Body of pancreas (tissue), 4 donors: Measurements from ENCODE around the gene DCLRE1B. TPM values are rescaled to one million over a fixed set of nuclear protein-coding genes. Genes with fewer than 3 reads are reported as not detected.
"Not testable (repeated sequence)": the region's sequence is repeated elsewhere in the genome, so short reads cannot be mapped to it uniquely, and the experiment has no call there.

Source experiments
- ATAC-seq: fragments of 150-250 bp; one replicate; pipeline ENCODE4 v1.9.1; 2016
- DNase-seq, 4 donors: peaks; one replicate each; pipeline ENCODE4 v3.0.0-alpha.2; 2019
- H3K27ac ChIP-seq, 4 donors: fragments of 200-600 bp; sonication (generic); 1 replicate in 3 of 4; 2 replicates in 1 of 4; pipeline versions ENCODE4 v1.5.1 to v1.6.1; 2016 to 2019; ENCODE audit warnings: mild to moderate bottlenecking in 1 of 4, mixed read lengths in 1 of 4, moderate library complexity in 1 of 4
- H3K27me3 ChIP-seq, 2 donors: fragments of 200-600 bp; sonication (generic); one replicate each; pipeline ENCODE4 v1.6.0; 2016; ENCODE audit warnings: mild to moderate bottlenecking in 1 of 2
- H3K36me3 ChIP-seq, 2 donors: fragments of 200-600 bp; sonication (generic); replicated peaks in 1 of 2; 2 replicates each; pipeline ENCODE4 v1.5.1; 2016; ENCODE audit warnings: low read depth in 2 of 2; ENCODE audit not compliant: insufficient read depth in 1 of 2
- H3K4me1 ChIP-seq: fragments of 200-600 bp; sonication (generic); one replicate; pipeline ENCODE4 v1.6.0; 2016
- H3K4me3 ChIP-seq, 2 donors: fragments of 200-600 bp; sonication (generic); 1 replicate in 1 of 2; 2 replicates in 1 of 2; pipeline ENCODE4 v1.5.1; 2016 to 2019
- H3K9me3 ChIP-seq, 3 donors: fragments of 200-600 bp; sonication (generic); 1 replicate in 2 of 3; 2 replicates in 1 of 3; pipeline ENCODE4 v1.5.1; 2016
- POLR2A ChIP-seq, 3 donors: fragments of 450-650 bp; IDR thresholded peaks; one replicate each; pipeline ENCODE4 v1.6.1; 2016; ENCODE audit warnings: antibody characterized with exemption in 3 of 3, mild to moderate bottlenecking in 2 of 3
- WGBS, 2 donors: methylation state at CpG; one replicate each; pipeline ENCODE4 v1.1.5; 2017; 5-methylcytosine and 5-hydroxymethylcytosine counted together
- intact Hi-C: fragments of 100-400 bp; cut with DNase I; formaldehyde crosslinking; loops from one replicate; pipeline ENCODE4 v1.15.1; 2023
- total RNA-seq, 2 donors: library from RNA; depleted of rRNA; stranded (reverse); fragments of >200 nt; gene quantifications; one replicate each; pipeline ENCODE4 v1.1.0, GENCODE V29; 2016
- TF ChIP-seq, protein P1 (sequence below), 7 experiments: fragments of 450-650 bp in 4 of 7; fragments of 200-600 bp in 3 of 7; sonication (generic) in 3 of 7; IDR thresholded peaks; one replicate each; pipeline ENCODE4 v1.5.1; 2016 to 2019; ENCODE audit warnings: antibody characterized with exemption in 7 of 7

The DCLRE1B gene
- total RNA-seq, 2 donors from 2014 or later = 1.3 to 2.1 TPM

DNA sequence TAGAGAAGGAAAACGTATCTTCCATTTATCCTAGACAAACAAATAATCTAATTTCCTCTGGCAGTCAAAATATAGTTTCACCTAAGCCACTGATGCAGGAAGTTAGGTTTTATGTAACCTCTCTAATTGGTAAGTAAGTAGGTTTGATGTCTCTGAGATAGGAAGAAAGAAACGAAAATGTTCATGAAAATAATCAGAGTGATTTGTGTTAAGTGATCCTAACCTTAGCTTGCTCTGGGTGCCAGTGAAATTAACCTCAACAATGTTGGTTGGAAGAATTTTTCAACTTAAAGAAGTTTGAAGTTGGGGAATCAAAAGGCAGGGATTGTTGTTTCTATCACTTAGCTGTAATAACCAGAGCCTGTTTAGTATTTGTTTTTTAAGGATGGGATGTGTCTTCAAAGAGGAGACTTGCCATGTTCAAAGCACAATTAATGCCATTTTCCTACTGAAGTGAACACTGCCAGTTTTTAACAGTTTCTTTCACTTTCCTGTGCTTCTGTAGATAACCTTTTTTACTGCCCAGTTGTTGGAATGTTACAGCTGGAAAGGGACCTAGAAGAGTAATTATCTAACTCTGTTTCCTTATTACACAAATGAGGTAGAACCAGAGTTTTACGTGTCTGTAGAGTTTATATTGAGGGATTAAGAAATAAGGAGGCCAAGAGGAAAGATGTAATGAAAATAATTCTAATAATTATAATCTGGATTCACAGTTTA is 42.4 kb downstream of the DCLRE1B start:
- no peak for TF ChIP-seq POLR2A (IDR thresholded peaks at IDR 0.05)
- TF ChIP-seq, protein P1, sequence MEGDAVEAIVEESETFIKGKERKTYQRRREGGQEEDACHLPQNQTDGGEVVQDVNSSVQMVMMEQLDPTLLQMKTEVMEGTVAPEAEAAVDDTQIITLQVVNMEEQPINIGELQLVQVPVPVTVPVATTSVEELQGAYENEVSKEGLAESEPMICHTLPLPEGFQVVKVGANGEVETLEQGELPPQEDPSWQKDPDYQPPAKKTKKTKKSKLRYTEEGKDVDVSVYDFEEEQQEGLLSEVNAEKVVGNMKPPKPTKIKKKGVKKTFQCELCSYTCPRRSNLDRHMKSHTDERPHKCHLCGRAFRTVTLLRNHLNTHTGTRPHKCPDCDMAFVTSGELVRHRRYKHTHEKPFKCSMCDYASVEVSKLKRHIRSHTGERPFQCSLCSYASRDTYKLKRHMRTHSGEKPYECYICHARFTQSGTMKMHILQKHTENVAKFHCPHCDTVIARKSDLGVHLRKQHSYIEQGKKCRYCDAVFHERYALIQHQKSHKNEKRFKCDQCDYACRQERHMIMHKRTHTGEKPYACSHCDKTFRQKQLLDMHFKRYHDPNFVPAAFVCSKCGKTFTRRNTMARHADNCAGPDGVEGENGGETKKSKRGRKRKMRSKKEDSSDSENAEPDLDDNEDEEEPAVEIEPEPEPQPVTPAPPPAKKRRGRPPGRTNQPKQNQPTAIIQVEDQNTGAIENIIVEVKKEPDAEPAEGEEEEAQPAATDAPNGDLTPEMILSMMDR (IDR thresholded peaks at IDR 0.05) = no peak
- no peaks in the 10 kb centered on the region for H3K9me3 ChIP-seq
- H3K36me3 ChIP-seq = no peaks in the 10 kb centered on the region
- H3K27ac ChIP-seq = peak overlapping the region in 2 of 4 donors; percentile 39 to 60
- H3K4me1 ChIP-seq = peaks cover 55% of the 10 kb centered on the region
- no peak overlapping the region for H3K4me3 ChIP-seq
- H3K27me3 ChIP-seq = no peaks in the 10 kb centered on the region
- DNase-seq (no peak), ATAC-seq (no peak)
- intact Hi-C loops = no loop called here
- WGBS, 2 donors = 7 to 11% methylated on average over 3 of the region's 3 CpGs

DNA sequence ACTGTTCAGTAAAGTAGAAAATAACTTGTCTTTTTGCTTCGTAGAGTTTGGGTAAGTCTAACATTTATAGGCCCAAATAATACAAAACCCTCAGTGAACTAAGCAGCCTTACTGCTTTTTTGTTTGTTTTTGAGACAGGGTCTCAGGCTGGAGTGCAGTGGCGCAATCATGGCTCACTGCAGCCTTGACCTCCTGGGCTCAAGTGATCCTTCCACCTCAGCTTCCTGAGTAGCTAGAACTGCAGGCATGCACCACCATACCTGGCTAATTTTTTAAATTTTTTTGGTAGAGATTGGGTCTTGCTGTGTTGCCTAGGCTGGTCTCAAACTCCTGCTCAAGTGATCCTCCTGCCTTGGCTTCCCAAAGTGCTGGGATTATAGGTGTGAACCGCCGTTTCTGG is 43.0 kb downstream of the DCLRE1B start:
- H3K4me3 ChIP-seq, H3K9me3 ChIP-seq, H3K36me3 ChIP-seq, DNase-seq, intact Hi-C loops, ATAC-seq, H3K27me3 ChIP-seq: not testable (repeated sequence)
- WGBS, 2 donors = 77 to 81% methylated on average over 4 of the region's 4 CpGs
- peaks cover 55% of the 10 kb centered on the region for H3K4me1 ChIP-seq
- peak overlapping the region in 2 of 4 donors; percentile 39 to 60 for H3K27ac ChIP-seq

DNA sequence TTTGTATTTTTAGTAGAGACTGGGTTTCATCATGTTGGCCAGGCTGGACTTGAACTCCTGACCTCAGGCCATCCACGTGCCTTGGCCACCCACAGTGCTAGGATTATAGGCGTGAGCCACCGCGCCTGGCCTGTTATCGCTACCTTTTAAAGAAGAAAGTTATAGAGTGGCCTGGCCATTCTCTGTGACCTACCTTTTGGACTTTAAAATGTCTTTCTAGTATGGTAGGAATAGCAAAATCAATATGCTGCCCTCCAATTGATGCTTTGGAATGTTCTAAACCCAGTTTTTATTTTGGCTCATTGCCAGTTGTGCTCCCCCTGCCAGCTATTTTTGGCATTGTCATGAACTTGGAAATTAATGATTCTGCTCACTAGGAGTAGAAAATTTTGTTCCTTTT is 43.9 kb downstream of the DCLRE1B start:
- peak overlapping the region in 3 of 4 donors; percentile 33 to 60 (median 54) for H3K27ac ChIP-seq
- TF ChIP-seq, protein P1 (IDR thresholded peaks at IDR 0.05) = peak in 5 of 7 experiments; percentile 10 to 52 (median 42)
- TF ChIP-seq POLR2A (IDR thresholded peaks at IDR 0.05) = no peak
- intact Hi-C loops = no loop called here
- ATAC-seq = peak; percentile 75
- H3K27me3 ChIP-seq = no peaks in the 10 kb centered on the region
- no peaks in the 10 kb centered on the region for H3K36me3 ChIP-seq
- peaks cover 55% of the 10 kb centered on the region for H3K4me1 ChIP-seq
- peak; percentile 8 to 33 (median 23) for DNase-seq
- WGBS, 2 donors = 63 to 80% methylated on average over 1 to 5 of the region's 5 CpGs
- H3K4me3 ChIP-seq = no peak overlapping the region
- no peaks in the 10 kb centered on the region for H3K9me3 ChIP-seq

DNA sequence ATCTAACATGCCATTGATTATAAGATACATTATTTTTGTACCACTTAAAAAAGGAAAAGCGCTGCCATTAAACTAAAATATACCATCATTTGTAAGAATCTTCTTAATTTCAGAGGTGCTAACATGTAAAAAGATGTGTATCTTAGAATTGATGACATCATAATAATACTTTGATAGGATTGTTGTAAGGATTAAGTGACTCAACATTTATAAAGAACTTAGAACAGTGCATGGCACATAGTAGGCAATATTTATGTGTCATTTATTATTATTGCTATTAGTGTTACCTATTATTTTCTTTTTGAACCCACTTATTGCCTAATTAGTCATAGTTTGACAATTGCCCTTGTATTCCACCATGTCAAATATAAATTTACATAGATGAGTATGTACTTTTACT is 45.8 kb downstream of the DCLRE1B start:
- ATAC-seq (no peak), DNase-seq (no peak)
- H3K4me3 ChIP-seq = no peak overlapping the region
- peaks cover 54% of the 10 kb centered on the region for H3K4me1 ChIP-seq
- no peak overlapping the region for H3K27ac ChIP-seq
- H3K27me3 ChIP-seq = no peaks in the 10 kb centered on the region
- TF ChIP-seq POLR2A (IDR thresholded peaks at IDR 0.05) = no peak
- TF ChIP-seq, protein P1 (IDR thresholded peaks at IDR 0.05) = no peak
- intact Hi-C loops = no loop called here
- H3K9me3 ChIP-seq = no peaks in the 10 kb centered on the region
- WGBS, 2 donors = 93 to 97% methylated on average over 1 of the region's 1 CpG
- no peaks in the 10 kb centered on the region for H3K36me3 ChIP-seq

DNA sequence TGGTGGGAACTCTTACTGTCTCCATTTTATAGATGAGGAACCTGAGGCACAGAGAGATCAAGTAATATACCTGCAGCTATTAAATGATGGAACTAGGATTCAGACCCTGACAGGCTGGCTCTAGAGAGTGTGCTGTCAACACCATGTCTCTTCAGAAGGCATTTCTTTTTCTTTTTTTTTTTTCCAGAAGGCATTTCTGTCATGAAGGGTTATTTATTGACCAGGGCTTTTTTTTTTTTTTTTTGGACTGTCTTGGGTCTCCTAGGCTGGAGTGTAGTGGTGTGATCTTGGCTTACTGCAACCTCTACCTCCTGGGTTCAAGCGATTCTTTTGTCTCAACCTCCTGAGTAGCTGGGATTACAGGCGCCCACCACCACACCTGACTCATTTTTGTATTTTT is 46.6 kb downstream of the DCLRE1B start:
- Histone ChIP-seq H3K36me3 (peaks cover 0 to 3% of the 10 kb centered on the region in 2 donors), H3K27me3 (no peaks in the 10 kb centered on the region), H3K4me3 (no peak overlapping the region), H3K27ac (peak overlapping the region in 1 of 4 donors; percentile 10), H3K9me3 (no peaks in the 10 kb centered on the region), H3K4me1 (peaks cover 46% of the 10 kb centered on the region)
- 90 to 94% methylated on average over 2 of the region's 2 CpGs for WGBS, 2 donors
- intact Hi-C loops = no loop called here
- ATAC-seq (no peak), DNase-seq (no peak)
- TF ChIP-seq, protein P1 (IDR thresholded peaks at IDR 0.05) = no peak
- TF ChIP-seq POLR2A (IDR thresholded peaks at IDR 0.05) = no peak
